H1 (cell line): Measurements from ENCODE around the gene TRAIP. TPM values are rescaled to one million over a fixed set of nuclear protein-coding genes. Genes with fewer than 3 reads are reported as not detected.

Experiments used
- polyA plus RNA-seq, 7 experiments: library from polyadenylated mRNA; depleted of rRNA in 3 of 7; stranded (reverse) in 5 of 7; unstranded in 2 of 7; fragments of >200 nt in 5 of 7; fragments of 200-250 nt in 2 of 7; gene quantifications; 1 replicate in 5 of 7; 2 replicates in 1 of 7; 4 replicates in 1 of 7; pipeline versions ENCODE4 v1.2.1 to v1.2.3, GENCODE V29; 2011 to 2013; ENCODE audit warnings: missing spikeins in 2 of 7, mixed read lengths in 2 of 7
- total RNA-seq: library from RNA; stranded (reverse); fragmentation: NEBNext Ultra II Directional; extraction: Animal tissue kit (Norgen Biotek cat#: 25700); gene quantifications from 2 replicates; pipeline ENCODE4 v1.2.1, GENCODE V29; 2021
- TF ChIP-seq, protein P1 (sequence below): fragments of 300-600 bp; sonication (generic); IDR thresholded peaks from 2 replicates; pipeline ENCODE4 v1.7.1; 2012; ENCODE audit warnings: low read length, moderate library complexity, mild to moderate bottlenecking, inconsistent platforms; ENCODE audit not compliant: insufficient replicate concordance

Gene TRAIP
- total and polyA plus RNA-seq, 2 of the 8 experiments (the other 6 are each of a cell fraction or from before 2014, with no cell fraction given) = 27.7 to 28.1 TPM

DNA sequence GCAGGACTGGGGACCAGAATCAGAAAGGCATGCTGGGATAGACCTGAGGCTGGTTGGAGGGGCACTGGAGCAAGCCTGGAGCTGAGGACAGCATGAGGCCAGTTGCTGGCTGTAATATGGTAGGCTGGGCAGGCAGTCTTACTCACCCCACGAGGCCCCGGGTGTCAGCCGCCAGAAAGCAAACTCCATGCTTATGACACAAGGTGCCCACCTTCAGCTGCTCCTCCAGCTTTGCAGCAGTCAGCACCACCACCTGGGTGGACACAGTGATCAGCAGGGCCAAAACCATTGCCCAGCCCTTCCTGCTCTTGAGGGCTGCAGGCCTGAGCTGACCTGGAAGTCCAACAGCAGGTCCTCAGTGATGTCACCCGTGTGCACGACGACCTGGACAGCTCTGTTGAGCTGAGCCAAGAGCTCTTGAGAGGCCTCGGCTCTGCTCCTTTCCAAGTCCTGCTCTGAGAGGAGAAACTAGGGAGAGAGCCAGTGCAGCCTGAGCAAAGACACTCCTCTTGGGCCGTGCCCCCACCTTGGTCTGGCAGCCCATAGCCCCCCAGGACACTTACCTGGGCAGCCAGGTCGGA is 43.4 kb downstream of the TRAIP start (continued):
- TF ChIP-seq, protein P1, sequence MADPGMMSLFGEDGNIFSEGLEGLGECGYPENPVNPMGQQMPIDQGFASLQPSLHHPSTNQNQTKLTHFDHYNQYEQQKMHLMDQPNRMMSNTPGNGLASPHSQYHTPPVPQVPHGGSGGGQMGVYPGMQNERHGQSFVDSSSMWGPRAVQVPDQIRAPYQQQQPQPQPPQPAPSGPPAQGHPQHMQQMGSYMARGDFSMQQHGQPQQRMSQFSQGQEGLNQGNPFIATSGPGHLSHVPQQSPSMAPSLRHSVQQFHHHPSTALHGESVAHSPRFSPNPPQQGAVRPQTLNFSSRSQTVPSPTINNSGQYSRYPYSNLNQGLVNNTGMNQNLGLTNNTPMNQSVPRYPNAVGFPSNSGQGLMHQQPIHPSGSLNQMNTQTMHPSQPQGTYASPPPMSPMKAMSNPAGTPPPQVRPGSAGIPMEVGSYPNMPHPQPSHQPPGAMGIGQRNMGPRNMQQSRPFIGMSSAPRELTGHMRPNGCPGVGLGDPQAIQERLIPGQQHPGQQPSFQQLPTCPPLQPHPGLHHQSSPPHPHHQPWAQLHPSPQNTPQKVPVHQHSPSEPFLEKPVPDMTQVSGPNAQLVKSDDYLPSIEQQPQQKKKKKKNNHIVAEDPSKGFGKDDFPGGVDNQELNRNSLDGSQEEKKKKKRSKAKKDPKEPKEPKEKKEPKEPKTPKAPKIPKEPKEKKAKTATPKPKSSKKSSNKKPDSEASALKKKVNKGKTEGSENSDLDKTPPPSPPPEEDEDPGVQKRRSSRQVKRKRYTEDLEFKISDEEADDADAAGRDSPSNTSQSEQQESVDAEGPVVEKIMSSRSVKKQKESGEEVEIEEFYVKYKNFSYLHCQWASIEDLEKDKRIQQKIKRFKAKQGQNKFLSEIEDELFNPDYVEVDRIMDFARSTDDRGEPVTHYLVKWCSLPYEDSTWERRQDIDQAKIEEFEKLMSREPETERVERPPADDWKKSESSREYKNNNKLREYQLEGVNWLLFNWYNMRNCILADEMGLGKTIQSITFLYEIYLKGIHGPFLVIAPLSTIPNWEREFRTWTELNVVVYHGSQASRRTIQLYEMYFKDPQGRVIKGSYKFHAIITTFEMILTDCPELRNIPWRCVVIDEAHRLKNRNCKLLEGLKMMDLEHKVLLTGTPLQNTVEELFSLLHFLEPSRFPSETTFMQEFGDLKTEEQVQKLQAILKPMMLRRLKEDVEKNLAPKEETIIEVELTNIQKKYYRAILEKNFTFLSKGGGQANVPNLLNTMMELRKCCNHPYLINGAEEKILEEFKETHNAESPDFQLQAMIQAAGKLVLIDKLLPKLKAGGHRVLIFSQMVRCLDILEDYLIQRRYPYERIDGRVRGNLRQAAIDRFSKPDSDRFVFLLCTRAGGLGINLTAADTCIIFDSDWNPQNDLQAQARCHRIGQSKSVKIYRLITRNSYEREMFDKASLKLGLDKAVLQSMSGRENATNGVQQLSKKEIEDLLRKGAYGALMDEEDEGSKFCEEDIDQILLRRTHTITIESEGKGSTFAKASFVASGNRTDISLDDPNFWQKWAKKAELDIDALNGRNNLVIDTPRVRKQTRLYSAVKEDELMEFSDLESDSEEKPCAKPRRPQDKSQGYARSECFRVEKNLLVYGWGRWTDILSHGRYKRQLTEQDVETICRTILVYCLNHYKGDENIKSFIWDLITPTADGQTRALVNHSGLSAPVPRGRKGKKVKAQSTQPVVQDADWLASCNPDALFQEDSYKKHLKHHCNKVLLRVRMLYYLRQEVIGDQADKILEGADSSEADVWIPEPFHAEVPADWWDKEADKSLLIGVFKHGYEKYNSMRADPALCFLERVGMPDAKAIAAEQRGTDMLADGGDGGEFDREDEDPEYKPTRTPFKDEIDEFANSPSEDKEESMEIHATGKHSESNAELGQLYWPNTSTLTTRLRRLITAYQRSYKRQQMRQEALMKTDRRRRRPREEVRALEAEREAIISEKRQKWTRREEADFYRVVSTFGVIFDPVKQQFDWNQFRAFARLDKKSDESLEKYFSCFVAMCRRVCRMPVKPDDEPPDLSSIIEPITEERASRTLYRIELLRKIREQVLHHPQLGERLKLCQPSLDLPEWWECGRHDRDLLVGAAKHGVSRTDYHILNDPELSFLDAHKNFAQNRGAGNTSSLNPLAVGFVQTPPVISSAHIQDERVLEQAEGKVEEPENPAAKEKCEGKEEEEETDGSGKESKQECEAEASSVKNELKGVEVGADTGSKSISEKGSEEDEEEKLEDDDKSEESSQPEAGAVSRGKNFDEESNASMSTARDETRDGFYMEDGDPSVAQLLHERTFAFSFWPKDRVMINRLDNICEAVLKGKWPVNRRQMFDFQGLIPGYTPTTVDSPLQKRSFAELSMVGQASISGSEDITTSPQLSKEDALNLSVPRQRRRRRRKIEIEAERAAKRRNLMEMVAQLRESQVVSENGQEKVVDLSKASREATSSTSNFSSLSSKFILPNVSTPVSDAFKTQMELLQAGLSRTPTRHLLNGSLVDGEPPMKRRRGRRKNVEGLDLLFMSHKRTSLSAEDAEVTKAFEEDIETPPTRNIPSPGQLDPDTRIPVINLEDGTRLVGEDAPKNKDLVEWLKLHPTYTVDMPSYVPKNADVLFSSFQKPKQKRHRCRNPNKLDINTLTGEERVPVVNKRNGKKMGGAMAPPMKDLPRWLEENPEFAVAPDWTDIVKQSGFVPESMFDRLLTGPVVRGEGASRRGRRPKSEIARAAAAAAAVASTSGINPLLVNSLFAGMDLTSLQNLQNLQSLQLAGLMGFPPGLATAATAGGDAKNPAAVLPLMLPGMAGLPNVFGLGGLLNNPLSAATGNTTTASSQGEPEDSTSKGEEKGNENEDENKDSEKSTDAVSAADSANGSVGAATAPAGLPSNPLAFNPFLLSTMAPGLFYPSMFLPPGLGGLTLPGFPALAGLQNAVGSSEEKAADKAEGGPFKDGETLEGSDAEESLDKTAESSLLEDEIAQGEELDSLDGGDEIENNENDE = no peak
